ENCODE data around the gene TET3.

The TET3 gene

DNA sequence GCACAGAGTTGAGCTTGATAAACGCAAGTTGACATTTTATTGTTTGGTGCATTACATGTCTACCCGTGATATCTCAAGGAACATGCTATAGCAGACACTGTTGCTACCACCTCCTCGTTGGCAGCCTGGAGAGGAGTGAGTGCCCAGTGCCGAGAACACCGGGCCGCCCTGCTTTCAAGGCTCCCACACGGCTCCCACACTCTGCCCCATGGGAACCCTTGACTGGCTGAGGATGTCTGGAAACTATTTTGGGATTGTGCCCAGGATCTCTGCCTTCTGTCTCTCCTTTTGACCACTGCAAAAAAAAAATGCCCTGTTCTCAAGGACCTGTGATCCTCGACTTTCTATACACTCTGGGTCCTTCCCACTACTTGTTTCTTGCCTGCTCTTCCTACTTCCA is 21.1 kb downstream of the TET3 start:
- Histone ChIP-seq H3K27me3 (ENCODE audit: control insufficient read depth, low read length) (no peaks in the 10 kb centered on the region), H3K9me2 (replicated peaks; ENCODE audit: control insufficient read depth, low read length) (no peaks in the 10 kb centered on the region), H4K20me1 (ENCODE audit: control insufficient read depth, insufficient read depth, low read depth, low read length) (peaks cover 39% of the 10 kb centered on the region), H3K36me3 (ENCODE audit: control insufficient read depth, low read length) (peaks cover 40% of the 10 kb centered on the region), H3F3A (ENCODE audit: control insufficient read depth, insufficient read depth) (no peaks in the 10 kb centered on the region), H3K4me2 (ENCODE audit: low read length) (no peak overlapping the region), H3K27ac (ENCODE audit: low read depth, low read length) (no peak overlapping the region), H3K4me1 (ENCODE audit: control insufficient read depth, low read length) (peaks cover 22% of the 10 kb centered on the region), H3K79me2 (ENCODE audit: control insufficient read depth, low read length) (peaks cover 92% of the 10 kb centered on the region), H3K4me3 (ENCODE audit: low read length) (no peak overlapping the region), H3K9me3 (ENCODE audit: control insufficient read depth, insufficient read depth, low read length) (no peaks in the 10 kb centered on the region)
- TF ChIP-seq, protein P1, sequence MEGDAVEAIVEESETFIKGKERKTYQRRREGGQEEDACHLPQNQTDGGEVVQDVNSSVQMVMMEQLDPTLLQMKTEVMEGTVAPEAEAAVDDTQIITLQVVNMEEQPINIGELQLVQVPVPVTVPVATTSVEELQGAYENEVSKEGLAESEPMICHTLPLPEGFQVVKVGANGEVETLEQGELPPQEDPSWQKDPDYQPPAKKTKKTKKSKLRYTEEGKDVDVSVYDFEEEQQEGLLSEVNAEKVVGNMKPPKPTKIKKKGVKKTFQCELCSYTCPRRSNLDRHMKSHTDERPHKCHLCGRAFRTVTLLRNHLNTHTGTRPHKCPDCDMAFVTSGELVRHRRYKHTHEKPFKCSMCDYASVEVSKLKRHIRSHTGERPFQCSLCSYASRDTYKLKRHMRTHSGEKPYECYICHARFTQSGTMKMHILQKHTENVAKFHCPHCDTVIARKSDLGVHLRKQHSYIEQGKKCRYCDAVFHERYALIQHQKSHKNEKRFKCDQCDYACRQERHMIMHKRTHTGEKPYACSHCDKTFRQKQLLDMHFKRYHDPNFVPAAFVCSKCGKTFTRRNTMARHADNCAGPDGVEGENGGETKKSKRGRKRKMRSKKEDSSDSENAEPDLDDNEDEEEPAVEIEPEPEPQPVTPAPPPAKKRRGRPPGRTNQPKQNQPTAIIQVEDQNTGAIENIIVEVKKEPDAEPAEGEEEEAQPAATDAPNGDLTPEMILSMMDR (IDR thresholded peaks at IDR 0.05; ENCODE audit: low read depth, low read length, poor library complexity, severe bottlenecking): no peak
- TF ChIP-seq EZH2phosphoT487 (IDR thresholded peaks at IDR 0.05; ENCODE audit: borderline replicate concordance, low read length): no peak

DNA sequence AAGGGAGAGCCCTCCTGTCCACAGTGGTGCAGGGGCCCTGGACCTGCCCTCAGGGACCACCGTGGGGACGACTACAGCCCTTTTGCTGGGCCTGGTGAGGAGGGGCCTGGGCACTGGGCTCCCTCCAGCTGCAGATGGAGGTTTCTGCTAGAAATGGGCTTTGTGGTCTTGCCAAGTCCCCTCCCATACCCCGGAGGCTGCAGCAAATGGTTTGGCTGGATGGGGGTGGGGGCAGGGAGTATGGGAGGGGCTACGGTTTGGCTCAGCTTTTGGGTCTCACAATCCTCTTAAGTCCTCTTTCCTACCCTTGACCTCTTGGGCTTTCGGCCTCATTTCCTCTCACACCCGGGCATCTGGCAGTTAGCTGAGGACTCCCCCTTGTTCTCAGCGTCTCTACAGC is 21.7 kb downstream of the TET3 start:
- H3K9me2 ChIP-seq (replicated peaks; ENCODE audit: control insufficient read depth, low read length): no peaks in the 10 kb centered on the region
- H3K4me1 ChIP-seq (ENCODE audit: control insufficient read depth, low read length): peaks cover 16% of the 10 kb centered on the region
- no peak overlapping the region for H3K4me3 ChIP-seq (ENCODE audit: low read length)
- peaks cover 88% of the 10 kb centered on the region for H3K79me2 ChIP-seq (ENCODE audit: control insufficient read depth, low read length)
- no peaks in the 10 kb centered on the region for H3K9me3 ChIP-seq (ENCODE audit: control insufficient read depth, insufficient read depth, low read length)
- no peaks in the 10 kb centered on the region for H3F3A ChIP-seq (ENCODE audit: control insufficient read depth, insufficient read depth)
- H3K36me3 ChIP-seq (ENCODE audit: control insufficient read depth, low read length): peaks cover 40% of the 10 kb centered on the region
- TF ChIP-seq, protein P1 (IDR thresholded peaks at IDR 0.05; ENCODE audit: low read depth, low read length, poor library complexity, severe bottlenecking): no peak
- TF ChIP-seq EZH2phosphoT487 (IDR thresholded peaks at IDR 0.05; ENCODE audit: borderline replicate concordance, low read length): no peak
- H4K20me1 ChIP-seq (ENCODE audit: control insufficient read depth, insufficient read depth, low read depth, low read length): peaks cover 34% of the 10 kb centered on the region
- no peak overlapping the region for H3K27ac ChIP-seq (ENCODE audit: low read depth, low read length)
- H3K27me3 ChIP-seq (ENCODE audit: control insufficient read depth, low read length): no peaks in the 10 kb centered on the region
- no peak overlapping the region for H3K4me2 ChIP-seq (ENCODE audit: low read length)

DNA sequence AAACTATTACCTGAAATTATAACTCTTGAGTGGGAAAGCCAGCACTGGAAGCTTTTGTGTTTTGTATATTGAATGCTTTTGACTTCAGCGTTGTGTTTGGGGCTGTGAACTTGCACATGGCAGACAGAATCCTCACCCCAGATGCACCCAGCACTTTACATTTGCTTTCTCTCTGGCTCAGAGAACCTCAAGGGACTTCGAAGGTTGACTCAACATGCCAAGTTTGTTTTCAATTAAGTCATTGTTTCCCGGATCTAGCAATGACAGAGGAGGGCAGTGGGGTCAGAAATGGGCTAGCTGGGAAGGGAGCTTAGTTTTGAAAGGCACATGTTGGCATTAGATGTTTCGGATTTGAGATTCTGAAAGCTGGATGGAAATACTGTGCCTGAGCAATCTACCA is 22.4 kb downstream of the TET3 start:
- no peak overlapping the region for H3K4me2 ChIP-seq (ENCODE audit: low read length)
- no peaks in the 10 kb centered on the region for H3K9me2 ChIP-seq (replicated peaks; ENCODE audit: control insufficient read depth, low read length)
- no peak overlapping the region for H3K27ac ChIP-seq (ENCODE audit: low read depth, low read length)
- no peaks in the 10 kb centered on the region for H3K27me3 ChIP-seq (ENCODE audit: control insufficient read depth, low read length)
- H3K9me3 ChIP-seq (ENCODE audit: control insufficient read depth, insufficient read depth, low read length): no peaks in the 10 kb centered on the region
- peaks cover 32% of the 10 kb centered on the region for H4K20me1 ChIP-seq (ENCODE audit: control insufficient read depth, insufficient read depth, low read depth, low read length)
- peaks cover 85% of the 10 kb centered on the region for H3K79me2 ChIP-seq (ENCODE audit: control insufficient read depth, low read length)
- H3K4me1 ChIP-seq (ENCODE audit: control insufficient read depth, low read length): peaks cover 9% of the 10 kb centered on the region
- H3K36me3 ChIP-seq (ENCODE audit: control insufficient read depth, low read length): peaks cover 40% of the 10 kb centered on the region
- no peak overlapping the region for H3K4me3 ChIP-seq (ENCODE audit: low read length)
- no peak for TF ChIP-seq EZH2phosphoT487 (IDR thresholded peaks at IDR 0.05; ENCODE audit: borderline replicate concordance, low read length)
- TF ChIP-seq, protein P1 (IDR thresholded peaks at IDR 0.05; ENCODE audit: low read depth, low read length, poor library complexity, severe bottlenecking): no peak
- no peaks in the 10 kb centered on the region for H3F3A ChIP-seq (ENCODE audit: control insufficient read depth, insufficient read depth)

DNA sequence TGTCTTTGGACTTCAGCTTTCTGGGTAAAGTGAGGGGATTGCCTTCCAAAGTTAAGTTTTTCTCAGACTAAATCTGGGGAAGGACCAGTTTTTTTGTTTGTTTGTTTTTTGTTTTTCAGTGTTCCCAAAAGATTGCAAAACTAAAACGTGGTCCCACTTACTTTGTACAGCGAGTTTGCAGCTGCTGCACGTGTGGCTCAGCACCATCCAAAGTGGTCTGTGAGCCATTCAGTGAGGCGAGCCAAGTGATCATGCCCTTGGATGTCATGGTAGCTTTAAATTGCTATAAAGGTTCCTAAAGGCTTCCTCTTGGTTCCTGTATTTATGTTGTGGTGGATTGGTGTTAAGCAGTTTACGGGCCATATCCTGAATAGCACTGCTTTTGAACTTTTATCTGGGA is 23.0 kb downstream of the TET3 start:
- no peaks in the 10 kb centered on the region for H3K9me2 ChIP-seq (replicated peaks; ENCODE audit: control insufficient read depth, low read length)
- no peaks in the 10 kb centered on the region for H3K27me3 ChIP-seq (ENCODE audit: control insufficient read depth, low read length)
- peaks cover 5% of the 10 kb centered on the region for H3K4me1 ChIP-seq (ENCODE audit: control insufficient read depth, low read length)
- H3K79me2 ChIP-seq (ENCODE audit: control insufficient read depth, low read length): peaks cover 89% of the 10 kb centered on the region
- no peak overlapping the region for H3K4me2 ChIP-seq (ENCODE audit: low read length)
- peaks cover 42% of the 10 kb centered on the region for H3K36me3 ChIP-seq (ENCODE audit: control insufficient read depth, low read length)
- peaks cover 35% of the 10 kb centered on the region for H4K20me1 ChIP-seq (ENCODE audit: control insufficient read depth, insufficient read depth, low read depth, low read length)
- TF ChIP-seq EZH2phosphoT487 (IDR thresholded peaks at IDR 0.05; ENCODE audit: borderline replicate concordance, low read length): no peak
- TF ChIP-seq, protein P1 (IDR thresholded peaks at IDR 0.05; ENCODE audit: low read depth, low read length, poor library complexity, severe bottlenecking): no peak
- no peak overlapping the region for H3K4me3 ChIP-seq (ENCODE audit: low read length)
- no peaks in the 10 kb centered on the region for H3K9me3 ChIP-seq (ENCODE audit: control insufficient read depth, insufficient read depth, low read length)
- H3F3A ChIP-seq (ENCODE audit: control insufficient read depth, insufficient read depth): no peaks in the 10 kb centered on the region
- no peak overlapping the region for H3K27ac ChIP-seq (ENCODE audit: low read depth, low read length)
